HG02588 (cell line): Measurements from ENCODE around the gene CA7.
"Not testable (repeated sequence)": the region's sequence is repeated elsewhere in the genome, so short reads cannot be mapped to it uniquely, and the experiment has no call there.

Source experiments
- ATAC-seq: cut with Tn5 transposase; IDR thresholded peaks from one replicate; pipeline ENCODE4 v1.9.1; 2021; ENCODE audit warnings: mild to moderate bottlenecking, moderate library complexity; ENCODE audit not compliant: unreplicated experiment

Gene CA7

GRCh38 chr16:66846266-66846665, 2.1 kb downstream of the CA7 start:
- no peak for ATAC-seq

GRCh38 chr16:66846831-66847230, 2.6 kb downstream of the CA7 start:
- ATAC-seq: no peak

- no peak for ATAC-seq
Observed at GRCh38 chr16:66847533-66848067, 3.4 kb downstream of the CA7 start.

- ATAC-seq: no peak
Observed at GRCh38 chr16:66848172-66848571, 4.0 kb downstream of the CA7 start.

- no peak for ATAC-seq
Observed at GRCh38 chr16:66849021-66849420, 4.8 kb downstream of the CA7 start.

- ATAC-seq: no peak
Observed at GRCh38 chr16:66849549-66849948, 5.3 kb downstream of the CA7 start.

- ATAC-seq: no peak
Observed at GRCh38 chr16:66850115-66850815, 6.1 kb downstream of the CA7 start.

GRCh38 chr16:66851166-66851964, 7.2 kb downstream of the CA7 start:
- ATAC-seq: no peak

GRCh38 chr16:66853261-66854139, 9.3 kb downstream of the CA7 start:
- ATAC-seq: no peak

GRCh38 chr16:66856184-66856730, 12.0 kb downstream of the CA7 start:
- no peak for ATAC-seq

- ATAC-seq: no peak
Observed at GRCh38 chr16:66856801-66857200, 12.6 kb downstream of the CA7 start.

- no peak for ATAC-seq
Observed at GRCh38 chr16:66857437-66857836, 13.2 kb downstream of the CA7 start.

- no peak for ATAC-seq
Observed at GRCh38 chr16:66858740-66859396, 14.7 kb downstream of the CA7 start.

- no peak for ATAC-seq
Observed at GRCh38 chr16:66859397-66860068, 15.3 kb downstream of the CA7 start.

GRCh38 chr16:66862023-66862520, 17.9 kb downstream of the CA7 start:
- ATAC-seq: no peak

- no peak for ATAC-seq
Observed at GRCh38 chr16:66863707-66864106, 19.5 kb downstream of the CA7 start.

GRCh38 chr16:66869424-66869823, 25.2 kb downstream of the CA7 start:
- ATAC-seq: no peak

- not testable (repeated sequence) for ATAC-seq
Observed at GRCh38 chr16:66871363-66871762, 27.1 kb downstream of the CA7 start.

GRCh38 chr16:66871840-66872239, 27.6 kb downstream of the CA7 start:
- no peak for ATAC-seq

GRCh38 chr16:66872559-66872942, 28.3 kb downstream of the CA7 start:
- ATAC-seq: no peak
